Naive thymus-derived CD8-positive, alpha-beta T cell (primary cell): ENCODE data around the gene PAQR7. TPM values are rescaled to one million over a fixed set of nuclear protein-coding genes. Genes with fewer than 3 reads are reported as not detected.

Experiments
- ATAC-seq, 2 donors: fragments of 150-1000 bp; cut with Tn5 transposase in 1 of 2; sonication (Bioruptor Pico), chemical (Tn5 transposase) in 1 of 2; 1 replicate in 1 of 2; 2 replicates in 1 of 2; pipeline ENCODE4 v1.10.0; 2021; ENCODE audit warnings: mild to moderate bottlenecking in 2 of 2, moderate library complexity in 2 of 2
- POLR2A ChIA-PET: fragments of 350-600 bp; sonication (Branson Sonifier 250); formaldehyde crosslinking; loops from one replicate; lab custom pipeline; 2021; ENCODE audit warnings: antibody characterized with exemption; lab: Charles Lee
- DNase-seq, 10 donors: peaks; one replicate each; pipeline versions ENCODE4 v3.0.0 to v3.0.0-alpha.2; 2020 to 2022
- H3K27ac Mint-ChIP-seq, 10 donors: one replicate each; pipeline ENCODE4 v1.8.0; 2020 to 2022; ENCODE audit warnings: mild to moderate bottlenecking in 10 of 10, mixed read lengths in 10 of 10, moderate library complexity in 4 of 10, inconsistent platforms in 1 of 10
- H3K27me3 Mint-ChIP-seq, 5 donors: one replicate each; pipeline ENCODE4 v1.8.0; 2021 to 2022; ENCODE audit warnings: mixed read lengths in 5 of 5
- H3K36me3 Mint-ChIP-seq, 3 donors: one replicate each; pipeline ENCODE4 v1.8.0; 2020 to 2022; ENCODE audit warnings: mixed read lengths in 3 of 3, mild to moderate bottlenecking in 2 of 3, inconsistent platforms in 1 of 3
- H3K4me1 Mint-ChIP-seq, 4 donors: one replicate each; pipeline ENCODE4 v1.8.0; 2021 to 2022; ENCODE audit warnings: mixed read lengths in 4 of 4
- H3K4me3 Mint-ChIP-seq, 10 donors: one replicate each; pipeline ENCODE4 v1.8.0; 2020 to 2022; ENCODE audit warnings: mild to moderate bottlenecking in 10 of 10, mixed read lengths in 10 of 10, moderate library complexity in 6 of 10, inconsistent platforms in 1 of 10
- H3K9me3 Mint-ChIP-seq, 9 donors: one replicate each; pipeline ENCODE4 v1.8.0; 2020 to 2022; ENCODE audit warnings: mixed read lengths in 9 of 9, mild to moderate bottlenecking in 3 of 9, inconsistent platforms in 1 of 9, moderate library complexity in 1 of 9
- polyA plus RNA-seq, 3 donors: library from polyadenylated mRNA; unstranded; fragments of 300-500 nt; fragmentation: Illumina TruSeq; gene quantifications; one replicate each; pipeline ENCODE4 v1.2.3, GENCODE V29; 2021
- total RNA-seq, 8 experiments: library from RNA in 2 of 8; stranded (reverse) in 2 of 8; gene quantifications; one replicate each; pipeline ENCODE4 v1.2.3 and lab custom pipeline; 2021 to 2026

PAQR7 gene
- total and polyA plus RNA-seq, 5 experiments from 2014 or later = 0.08 to 6.5 (median 0.32) TPM

- Mint-ChIP-seq H3K27ac (no peak overlapping the region), H3K4me1 (peaks cover 7 to 27% (median 13%) of the 10 kb centered on the region in 4 donors), H3K27me3 (no peaks in the 10 kb centered on the region), H3K36me3 (no peaks in the 10 kb centered on the region), H3K4me3 (no peak overlapping the region), H3K9me3 (no peaks in the 10 kb centered on the region)
- POLR2A ChIA-PET = no interaction called here
- ATAC-seq = no peak
- no peak for DNase-seq
Measured at GRCh38 chr1:25871086-25871703, 4.3 kb downstream of the PAQR7 start.

GRCh38 chr1:25870614-25871013 is 4.9 kb downstream of the PAQR7 start:
- DNase-seq (no peak), ATAC-seq (no peak)
- H3K4me1 Mint-ChIP-seq = peaks cover 7 to 25% (median 9%) of the 10 kb centered on the region in 4 donors
- no peaks in the 10 kb centered on the region for H3K36me3 Mint-ChIP-seq
- H3K4me3 Mint-ChIP-seq = no peak overlapping the region
- POLR2A ChIA-PET = no interaction called here
- H3K27ac Mint-ChIP-seq = no peak overlapping the region
- no peaks in the 10 kb centered on the region for H3K27me3 Mint-ChIP-seq
- H3K9me3 Mint-ChIP-seq = no peaks in the 10 kb centered on the region

- ATAC-seq = no peak
- Mint-ChIP-seq H3K4me1 (peaks cover 5 to 24% (median 7%) of the 10 kb centered on the region in 4 donors), H3K4me3 (no peak overlapping the region), H3K27me3 (no peaks in the 10 kb centered on the region), H3K27ac (no peak overlapping the region), H3K36me3 (no peaks in the 10 kb centered on the region), H3K9me3 (no peaks in the 10 kb centered on the region)
- POLR2A ChIA-PET = no interaction called here
- DNase-seq = no peak
Measured at GRCh38 chr1:25869909-25870606, 5.5 kb downstream of the PAQR7 start.

GRCh38 chr1:25867210-25867991 is 8.1 kb downstream of the PAQR7 start:
- H3K36me3 Mint-ChIP-seq = peaks cover 0 to 7% (median 3%) of the 10 kb centered on the region in 3 donors
- POLR2A ChIA-PET = interaction anchor here (0.6 kb wide), 1 partner anchor 23 kb away, joined by 3 read pairs; no protein-coding TSS in a partner anchor
- no peak for DNase-seq
- no peak overlapping the region for H3K4me3 Mint-ChIP-seq
- H3K9me3 Mint-ChIP-seq = no peaks in the 10 kb centered on the region
- peak overlapping the region in 1 of 10 donors; percentile 33 for H3K27ac Mint-ChIP-seq
- ATAC-seq = no peak
- peaks cover 0 to 8% (median 1%) of the 10 kb centered on the region in 4 donors for H3K4me1 Mint-ChIP-seq
- no peaks in the 10 kb centered on the region for H3K27me3 Mint-ChIP-seq

GRCh38 chr1:25866288-25866687 is 9.2 kb downstream of the PAQR7 start:
- POLR2A ChIA-PET = no interaction called here

GRCh38 chr1:25864434-25864833 is 11.1 kb downstream of the PAQR7 start:
- no peaks in the 10 kb centered on the region for H3K9me3 Mint-ChIP-seq
- ATAC-seq = no peak
- H3K4me3 Mint-ChIP-seq = no peak overlapping the region
- peak overlapping the region in 2 of 10 donors; percentile 46 to 84 for H3K27ac Mint-ChIP-seq
- POLR2A ChIA-PET = interaction anchor here (0.6 kb wide), 1 partner anchor 311 kb away, joined by 3 read pairs; no protein-coding TSS in a partner anchor
- peaks cover 0 to 9% (median 3%) of the 10 kb centered on the region in 3 donors for H3K36me3 Mint-ChIP-seq
- peaks cover 9 to 20% (median 10%) of the 10 kb centered on the region in 4 donors for H3K4me1 Mint-ChIP-seq
- no peaks in the 10 kb centered on the region for H3K27me3 Mint-ChIP-seq
- DNase-seq = no peak

More at GRCh38 chr1:25866288-25866687, 9.2 kb downstream of the PAQR7 start:
- H3K4me3 Mint-ChIP-seq = no peak overlapping the region
- H3K27me3 Mint-ChIP-seq = no peaks in the 10 kb centered on the region
- H3K36me3 Mint-ChIP-seq = peaks cover 0 to 9% (median 3%) of the 10 kb centered on the region in 3 donors
- no peaks in the 10 kb centered on the region for H3K9me3 Mint-ChIP-seq
- H3K27ac Mint-ChIP-seq = peak overlapping the region in 1 of 10 donors; percentile 1
- DNase-seq = no peak
- H3K4me1 Mint-ChIP-seq = peaks cover 5 to 11% (median 6%) of the 10 kb centered on the region in 4 donors
- no peak for ATAC-seq

- Mint-ChIP-seq H3K36me3 (peaks cover 0 to 9% (median 3%) of the 10 kb centered on the region in 3 donors), H3K4me1 (peaks cover 13 to 25% (median 17%) of the 10 kb centered on the region in 4 donors), H3K27ac (peak overlapping the region in 2 of 10 donors; percentile 82 to 84), H3K4me3 (no peak overlapping the region), H3K27me3 (no peaks in the 10 kb centered on the region), H3K9me3 (no peaks in the 10 kb centered on the region)
- POLR2A ChIA-PET = interaction anchor here (2.8 kb wide), 1 partner anchor 12 kb away, joined by 9 read pairs; the partner anchor contains the start of gene PAQR7
- DNase-seq (no peak), ATAC-seq (no peak)
Measured at GRCh38 chr1:25863486-25864262, 11.8 kb downstream of the PAQR7 start.

- Mint-ChIP-seq H3K4me1 (peaks cover 14 to 28% (median 21%) of the 10 kb centered on the region in 4 donors), H3K27me3 (no peaks in the 10 kb centered on the region), H3K36me3 (peaks cover 0 to 9% (median 3%) of the 10 kb centered on the region in 3 donors), H3K4me3 (no peak overlapping the region), H3K27ac (peak overlapping the region in 4 of 10 donors; percentile 38 to 82 (median 53)), H3K9me3 (no peaks in the 10 kb centered on the region)
- no peak for ATAC-seq
- POLR2A ChIA-PET = interaction anchor here (2.8 kb wide), 1 partner anchor 12 kb away, joined by 9 read pairs; the partner anchor contains the start of gene PAQR7
- no peak for DNase-seq
Measured at GRCh38 chr1:25862785-25863485, 12.6 kb downstream of the PAQR7 start.

GRCh38 chr1:25861316-25862286 is 13.9 kb downstream of the PAQR7 start:
- H3K4me1 Mint-ChIP-seq = peaks cover 11 to 28% (median 21%) of the 10 kb centered on the region in 4 donors
- H3K9me3 Mint-ChIP-seq = no peaks in the 10 kb centered on the region
- H3K36me3 Mint-ChIP-seq = peaks cover 0 to 9% (median 3%) of the 10 kb centered on the region in 3 donors
- POLR2A ChIA-PET = interaction anchor here (0.6 to 2.8 kb wide), 6 partner anchors 14 to 905 kb away, joined by 3 to 11 read pairs (median 4); partner anchors contain the start of gene PAQR7
- DNase-seq (no peak), ATAC-seq (no peak)
- H3K4me3 Mint-ChIP-seq = peak overlapping the region in 5 of 10 donors; percentile 6 to 87 (median 54)
- H3K27ac Mint-ChIP-seq = peak overlapping the region in 6 of 10 donors; percentile 1 to 69 (median 62)
- H3K27me3 Mint-ChIP-seq = no peaks in the 10 kb centered on the region
